IMR-90 (cell line): ENCODE results near the gene MYO1D. TPM values are rescaled to one million over a fixed set of nuclear protein-coding genes. Genes with fewer than 3 reads are reported as not detected.

Source experiments
- ATAC-seq: fragments of 200-7000 bp; cut with Tn5 transposase; 2 replicates; pipeline ENCODE4 v1.9.1; 2020; ENCODE audit warnings: low read depth, mild to moderate bottlenecking, moderate library complexity
- BruUV-seq: library from RNA; stranded (reverse); fragments of 400-500 nt; replicated peaks from 2 replicates; lab custom pipeline; 2021; lab: Mats Ljungman, UMichigan
- CTCF ChIA-PET: fragments of 300-600 bp; formaldehyde crosslinking; extraction: SDS; loops from one replicate; lab custom pipeline; 2021; ENCODE audit warnings: antibody characterized with exemption; lab: Yijun Ruan, JAX
- POLR2A ChIA-PET: fragments of 300-600 bp; sonication (Branson Sonifier 250); formaldehyde crosslinking; loops from one replicate; lab custom pipeline; 2022; ENCODE audit warnings: antibody characterized with exemption; ENCODE audit not compliant: unreplicated experiment; lab: Charles Lee
- DNase-seq: peaks from one replicate; pipeline ENCODE4 v3.0.0; 2013
- H2AFZ ChIP-seq: replicated peaks from 2 replicates; pipeline ENCODE3; 2013; ENCODE audit warnings: low read length, mild to moderate bottlenecking; ENCODE audit not compliant: poor library complexity
- H2AK5ac ChIP-seq: 2 replicates; pipeline ENCODE4 v1.6.1; 2013; ENCODE audit warnings: low read depth, low read length, inconsistent platforms
- H2AK9ac ChIP-seq: replicated peaks from 2 replicates; pipeline ENCODE3; 2013; ENCODE audit warnings: mild to moderate bottlenecking, low read depth, low read length, moderate library complexity; ENCODE audit not compliant: poor library complexity
- H2BK120ac ChIP-seq: 2 replicates; pipeline ENCODE4 v1.6.1; 2013; ENCODE audit warnings: low read depth, low read length, inconsistent platforms
- H2BK15ac ChIP-seq: 3 replicates; pipeline ENCODE4 v1.6.1; 2013; ENCODE audit warnings: low read depth, low read length, inconsistent platforms
- H2BK20ac ChIP-seq: 2 replicates; pipeline ENCODE4 v1.6.1; 2013; ENCODE audit warnings: low read depth, mild to moderate bottlenecking, inconsistent platforms, low read length, moderate library complexity
- H2BK5ac ChIP-seq: 2 replicates; pipeline ENCODE4 v1.6.1; 2013; ENCODE audit warnings: mild to moderate bottlenecking, low read depth, low read length, inconsistent platforms; ENCODE audit not compliant: poor library complexity, severe bottlenecking
- H3K14ac ChIP-seq: replicated peaks from 2 replicates; pipeline ENCODE4 v1.6.1; 2013; ENCODE audit warnings: low read depth, low read length, inconsistent platforms
- H3K18ac ChIP-seq: 2 replicates; pipeline ENCODE4 v1.6.1; 2013; ENCODE audit warnings: low read depth, low read length, control low read depth
- H3K23ac ChIP-seq: 2 replicates; pipeline ENCODE4 v1.6.1; 2013; ENCODE audit warnings: low read depth, low read length, inconsistent platforms
- H3K27ac ChIP-seq: 2 replicates; pipeline ENCODE4 v1.5.1; 2013; ENCODE audit warnings: mild to moderate bottlenecking, control low read depth, low read length; ENCODE audit not compliant: insufficient read depth
- H3K27me3 ChIP-seq: 2 replicates; pipeline ENCODE4 v1.6.1; 2013; ENCODE audit warnings: low read length; ENCODE audit not compliant: control insufficient read depth, insufficient read depth
- H3K36me3 ChIP-seq: 2 replicates; pipeline ENCODE4 v1.6.1; 2013; ENCODE audit warnings: low read length, mixed read lengths; ENCODE audit not compliant: control insufficient read depth, insufficient read depth
- H3K4ac ChIP-seq: 2 replicates; pipeline ENCODE4 v1.6.1; 2013; ENCODE audit warnings: low read depth, low read length, inconsistent platforms
- H3K4me1 ChIP-seq: 2 replicates; pipeline ENCODE4 v1.6.1; 2013; ENCODE audit warnings: low read length, mixed read lengths; ENCODE audit not compliant: control insufficient read depth, insufficient read depth
- H3K4me2 ChIP-seq: 2 replicates; pipeline ENCODE4 v1.6.1; 2013; ENCODE audit warnings: low read depth, mild to moderate bottlenecking, control low read depth, low read length, moderate library complexity
- H3K4me3 ChIP-seq: 2 replicates; pipeline ENCODE4 v1.5.1; 2013; ENCODE audit warnings: low read depth, mild to moderate bottlenecking, control low read depth, low read length, moderate library complexity; ENCODE audit not compliant: insufficient read depth
- H3K56ac ChIP-seq: 2 replicates; pipeline ENCODE4 v1.6.1; 2013; ENCODE audit warnings: low read length, inconsistent platforms; ENCODE audit not compliant: insufficient read depth; ENCODE audit errors: extremely low read depth
- H3K79me1 ChIP-seq, 2 experiments: 2 replicates each; pipeline ENCODE4 v1.6.1; 2013; ENCODE audit warnings: low read length in 2 of 2, inconsistent platforms in 1 of 2, low read depth in 1 of 2
- H3K9ac ChIP-seq: 2 replicates; pipeline ENCODE4 v1.6.1; 2013; ENCODE audit warnings: low read depth, low read length, control low read depth
- H3K9me1 ChIP-seq: 2 replicates; pipeline ENCODE4 v1.6.1; 2013; ENCODE audit warnings: low read length, inconsistent platforms; ENCODE audit not compliant: insufficient read depth
- H3K9me3 ChIP-seq: 2 replicates; pipeline ENCODE4 v1.6.1; 2013; ENCODE audit warnings: low read length; ENCODE audit not compliant: control insufficient read depth, insufficient read depth
- H4K20me1 ChIP-seq: 2 replicates; pipeline ENCODE4 v1.6.1; 2013; ENCODE audit warnings: low read length, inconsistent platforms; ENCODE audit not compliant: insufficient read depth
- H4K5ac ChIP-seq: 2 replicates; pipeline ENCODE4 v1.6.1; 2013; ENCODE audit warnings: mild to moderate bottlenecking, low read depth, low read length, control low read depth
- H4K8ac ChIP-seq, 2 experiments: 2 replicates each; pipeline ENCODE4 v1.6.1; 2013; ENCODE audit warnings: low read depth in 2 of 2, low read length in 2 of 2, control low read depth in 1 of 2, inconsistent platforms in 1 of 2
- H4K91ac ChIP-seq: 2 replicates; pipeline ENCODE4 v1.6.1; 2013; ENCODE audit warnings: low read depth, low read length, inconsistent platforms; ENCODE audit not compliant: insufficient read depth
- BHLHE40 ChIP-seq: fragments of 150-350 bp; IDR thresholded peaks from 2 replicates; pipeline ENCODE4 v1.6.1; 2016; ENCODE audit warnings: mild to moderate bottlenecking, low read depth, low read length
- CEBPB ChIP-seq: IDR thresholded peaks from 2 replicates; pipeline ENCODE4 v1.6.1; 2012; ENCODE audit warnings: low read depth, low read length, improper control_type of control experiment
- CHD1 ChIP-seq: IDR thresholded peaks from 2 replicates; pipeline ENCODE4 v1.6.1; 2012; ENCODE audit warnings: low read depth, low read length, improper control_type of control experiment
- CTCF ChIP-seq: conservative IDR thresholded peaks from 2 replicates; pipeline ENCODE4 v1.5.1; 2012; ENCODE audit warnings: mild to moderate bottlenecking, low read depth, low read length, improper control_type of control experiment
- ELK1 ChIP-seq: fragments of 150-350 bp; IDR thresholded peaks from 2 replicates; pipeline ENCODE4 v1.6.1; 2016; ENCODE audit warnings: low read depth, mild to moderate bottlenecking, low read length, moderate library complexity, borderline replicate concordance
- FOS ChIP-seq: fragments of 150-350 bp; IDR thresholded peaks from 2 replicates; pipeline ENCODE4 v1.6.1; 2016; ENCODE audit warnings: low read depth, low read length
- MAFK ChIP-seq: IDR thresholded peaks from 2 replicates; pipeline ENCODE4 v1.6.1; 2012; ENCODE audit warnings: low read depth, low read length, improper control_type of control experiment
- MAZ ChIP-seq: IDR thresholded peaks from 2 replicates; pipeline ENCODE4 v1.6.1; 2012; ENCODE audit warnings: low read depth, mild to moderate bottlenecking, low read length, improper control_type of control experiment, moderate library complexity, borderline replicate concordance
- MXI1 ChIP-seq: IDR thresholded peaks from 2 replicates; pipeline ENCODE4 v1.6.1; 2012; ENCODE audit warnings: low read depth, mild to moderate bottlenecking, low read length, moderate library complexity, borderline replicate concordance
- NFE2L2 ChIP-seq: fragments of 150-350 bp; IDR thresholded peaks from 2 replicates; pipeline ENCODE4 v1.6.1; 2016; ENCODE audit warnings: low read depth, mild to moderate bottlenecking, low read length
- POLR2A ChIP-seq: IDR thresholded peaks from 2 replicates; pipeline ENCODE4 v1.6.1; 2012; ENCODE audit warnings: mild to moderate bottlenecking, low read depth, low read length
- RAD21 ChIP-seq: IDR thresholded peaks from 2 replicates; pipeline ENCODE4 v1.6.1; 2012; ENCODE audit warnings: low read length, improper control_type of control experiment
- RCOR1 ChIP-seq: IDR thresholded peaks from 2 replicates; pipeline ENCODE4 v1.6.1; 2012; ENCODE audit warnings: mild to moderate bottlenecking, low read length, improper control_type of control experiment; ENCODE audit not compliant: insufficient replicate concordance
- RFX5 ChIP-seq: IDR thresholded peaks from 2 replicates; pipeline ENCODE4 v1.8.0; 2012; ENCODE audit warnings: low read depth, mild to moderate bottlenecking, low read length, moderate library complexity
- SMC3 ChIP-seq: fragments of 150-350 bp; IDR thresholded peaks from 2 replicates; pipeline ENCODE4 v1.6.1; 2016; ENCODE audit warnings: low read depth, mild to moderate bottlenecking, antibody characterized with exemption, low read length, moderate library complexity
- USF2 ChIP-seq: fragments of 150-350 bp; IDR thresholded peaks from 2 replicates; pipeline ENCODE4 v1.6.1; 2017; ENCODE audit warnings: mild to moderate bottlenecking, antibody characterized with exemption, low read length, low read depth
- WGBS, 2 experiments: methylation state at CpG; one replicate each; pipeline versions ENCODE4 v1.1.5 to v1.1.7; 2013; ENCODE audit warnings: missing lambda C conversion rate in 2 of 2; ENCODE audit not compliant: insufficient read length in 1 of 2; ENCODE audit errors: extremely low coverage in 2 of 2; 5-methylcytosine and 5-hydroxymethylcytosine counted together
- dilution Hi-C: fragments of 300-500 bp; cut with HindIII; formaldehyde crosslinking; loops from one replicate; pipeline ENCODE4 v1.14.3; 2018; ENCODE audit warnings: low sequenced_read_pairs; ENCODE audit not compliant: unreplicated experiment
- in situ Hi-C: fragments of 300-500 bp; cut with MboI; formaldehyde crosslinking; loops from 3 replicates; pipeline ENCODE4 v1.14.3; 2019; ENCODE audit warnings: low sequenced_read_pairs, inconsistent platforms, mixed read lengths
- intact Hi-C: fragments of 100-400 bp; cut with micrococcal nuclease; formaldehyde crosslinking; loops from 2 replicates; pipeline ENCODE4 v1.10.0; 2022
- polyA plus RNA-seq, 3 experiments: library from polyadenylated mRNA; depleted of rRNA; stranded (reverse); fragments of >200 nt; gene quantifications; 2 replicates each; pipeline ENCODE4 v1.2.3, GENCODE V29; 2012; ENCODE audit warnings: low replicate concordance in 1 of 3
- total RNA-seq: library from RNA; depleted of rRNA; stranded (reverse); fragments of >200 nt; gene quantifications from 2 replicates; pipeline ENCODE4 v1.2.3, GENCODE V29; 2012

MYO1D gene
- total and polyA plus RNA-seq, 2 of the 4 experiments (the other 2 are of a cell fraction): 0.63 to 0.90 TPM

GRCh38 chr17:32528825-32529224, 348.1 kb downstream of the MYO1D start:
- Histone ChIP-seq H4K8ac (no peak overlapping the region), H3K9me1 (no peaks in the 10 kb centered on the region), H3K9ac (no peak overlapping the region), H2AFZ (no peak overlapping the region), H3K9me3 (no peaks in the 10 kb centered on the region), H3K27me3 (peaks cover 13% of the 10 kb centered on the region), H2AK9ac (no peak overlapping the region), H2BK20ac (no peak overlapping the region), H3K4ac (no peak overlapping the region), H4K91ac (no peak overlapping the region), H3K27ac (no peak overlapping the region), H3K4me3 (no peak overlapping the region), H2BK15ac (no peak overlapping the region), H3K18ac (no peak overlapping the region), H3K4me2 (no peak overlapping the region), H3K23ac (no peak overlapping the region), H2BK5ac (no peak overlapping the region), H2BK120ac (no peak overlapping the region), H4K20me1 (no peaks in the 10 kb centered on the region), H3K56ac (no peak overlapping the region), H3K79me1 (no peaks in the 10 kb centered on the region), H2AK5ac (no peak overlapping the region), H3K14ac (no peak overlapping the region), H3K36me3 (no peaks in the 10 kb centered on the region), H4K5ac (no peak overlapping the region), H3K4me1 (no peaks in the 10 kb centered on the region)
- DNase-seq (no peak), ATAC-seq (no peak)
- WGBS, 2 experiments: 85% methylated on average over 5 of the region's 7 CpGs; no CpG with 5 or more reads in 1 of the 2 experiments
- no TSS peak for BruUV-seq
- ChIA-PET POLR2A (no interaction called here), CTCF (no interaction called here)
- TF ChIP-seq MXI1 (no peak), FOS (no peak), RAD21 (no peak), BHLHE40 (no peak), CEBPB (no peak), USF2 (no peak), CHD1 (no peak), MAZ (no peak), CTCF (no peak), NFE2L2 (no peak), MAFK (no peak), SMC3 (no peak), RFX5 (no peak), POLR2A (no peak), ELK1 (no peak), RCOR1 (no peak)
- in situ Hi-C loops (no loop called here), dilution Hi-C loops (no loop called here), intact Hi-C loops (no loop called here)
